ENCODE data around the gene CXorf58. TPM values are rescaled to one million over a fixed set of nuclear protein-coding genes. Genes with fewer than 3 reads are reported as not detected.
A peak's percentile ranks its signal among the peaks of the same experiment; 100 is the strongest.
"Not testable (repeated sequence)": the region's sequence is repeated elsewhere in the genome, so short reads cannot be mapped to it uniquely, and the experiment has no call there.

Gene CXorf58
- total and polyA plus RNA-seq, 2 of the 13 experiments (the other 11 are each of a cell fraction or from before 2014, with no cell fraction given), result not detected

GRCh38 chrX:23894993-23895392 is 12.8 kb upstream of the CXorf58 start:
- POLR2A ChIA-PET; H3K27ac ChIP-seq (ENCODE audit: extremely low read length, insufficient read depth, low read length); H3K79me2 ChIP-seq (ENCODE audit: insufficient read depth, low read length); DNase-seq (ENCODE audit: low spot score); BruUV-seq (replicated peaks); H3K4me2 ChIP-seq (ENCODE audit: low read depth, low read length); H3K27me3 ChIP-seq (ENCODE audit: control insufficient read depth in 1 of 2, insufficient read depth in 2 of 2, low read length in 2 of 2); H2AFZ ChIP-seq (ENCODE audit: low read length); FAIRE-seq; intact Hi-C loops (cut with micrococcal nuclease; ENCODE audit: unreplicated experiment); in situ Hi-C loops (cut with HindIII; ENCODE audit: extremely low pct_ligation_motif_present, low pct_unique_long_range_greater_than_20kb); H3K36me3 ChIP-seq (replicated peaks in 1 of 2; ENCODE audit: control insufficient read depth in 1 of 2, insufficient read depth in 2 of 2, low read length in 2 of 2); ATAC-seq; H4K20me1 ChIP-seq (ENCODE audit: insufficient read depth, low read length); H3K9me3 ChIP-seq (ENCODE audit: low read length); H3K4me3 ChIP-seq (replicated peaks in 1 of 3; ENCODE audit: insufficient read depth in 1 of 3, low read depth in 2 of 3, low read length in 3 of 3); H3K9ac ChIP-seq (ENCODE audit: insufficient read depth, low read depth, low read length); CTCF ChIA-PET (ENCODE audit: low intra/inter-chr PET ratio, low total read pairs): not testable (repeated sequence)
- 96% methylated on average over 4 of the region's 6 CpGs for WGBS (ENCODE audit: low lambda C conversion rate)
- peaks cover 38% of the 10 kb centered on the region for H3K4me1 ChIP-seq (ENCODE audit: insufficient read depth, low read length)

DNA sequence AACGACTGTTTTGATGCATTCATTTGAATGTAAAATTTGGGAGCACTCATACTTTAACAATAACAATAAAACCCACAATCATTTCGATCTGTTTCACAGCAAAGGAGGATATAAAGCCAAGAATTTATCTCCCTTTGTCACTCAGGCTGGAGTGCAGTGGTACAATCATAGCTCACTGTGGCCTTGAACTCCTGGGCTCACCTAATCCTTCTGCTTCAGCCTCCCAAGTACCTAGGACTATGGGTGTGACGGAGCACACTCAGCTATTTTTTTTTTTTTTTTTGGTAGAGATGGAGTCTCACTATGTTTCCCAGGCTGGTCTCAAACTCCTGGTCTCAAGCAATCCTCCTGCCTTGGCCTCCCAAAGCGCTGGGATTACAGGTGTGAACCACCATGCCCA is 11.3 kb upstream of the CXorf58 start:
- 56% methylated on average over 4 of the region's 4 CpGs for WGBS (ENCODE audit: low lambda C conversion rate)
- POLR2A ChIA-PET, result interaction anchor here (0.7 to 1.9 kb wide), 2 partner anchors 114 to 154 kb away, joined by 3 to 10 read pairs; partner anchors contain the start of genes ACOT9 and SAT1
- H3K9me3 ChIP-seq (ENCODE audit: low read length); H3K9ac ChIP-seq (ENCODE audit: insufficient read depth, low read depth, low read length); H2AFZ ChIP-seq (ENCODE audit: low read length); H3K4me3 ChIP-seq (replicated peaks in 1 of 3; ENCODE audit: insufficient read depth in 1 of 3, low read depth in 2 of 3, low read length in 3 of 3); in situ Hi-C loops (cut with HindIII; ENCODE audit: extremely low pct_ligation_motif_present, low pct_unique_long_range_greater_than_20kb); H3K27me3 ChIP-seq (ENCODE audit: control insufficient read depth in 1 of 2, insufficient read depth in 2 of 2, low read length in 2 of 2); H3K36me3 ChIP-seq (replicated peaks in 1 of 2; ENCODE audit: control insufficient read depth in 1 of 2, insufficient read depth in 2 of 2, low read length in 2 of 2); FAIRE-seq; H3K27ac ChIP-seq (ENCODE audit: extremely low read length, insufficient read depth, low read length); H4K20me1 ChIP-seq (ENCODE audit: insufficient read depth, low read length); BruUV-seq (replicated peaks); CTCF ChIA-PET (ENCODE audit: low intra/inter-chr PET ratio, low total read pairs); H3K4me2 ChIP-seq (ENCODE audit: low read depth, low read length); H3K79me2 ChIP-seq (ENCODE audit: insufficient read depth, low read length); intact Hi-C loops (cut with micrococcal nuclease; ENCODE audit: unreplicated experiment): not testable (repeated sequence)
- H3K4me1 ChIP-seq (ENCODE audit: insufficient read depth, low read length), result peaks cover 54% of the 10 kb centered on the region
- DNase-seq (ENCODE audit: low spot score), result peak; percentile 31
- 0 out of 2 replicates have a peak, but pooled peaks have one; percentile 14 for TF ChIP-seq GATAD2A (CRISPR knock-in tag; IDR thresholded peaks at IDR 0.05)
- TF ChIP-seq, protein P1, sequence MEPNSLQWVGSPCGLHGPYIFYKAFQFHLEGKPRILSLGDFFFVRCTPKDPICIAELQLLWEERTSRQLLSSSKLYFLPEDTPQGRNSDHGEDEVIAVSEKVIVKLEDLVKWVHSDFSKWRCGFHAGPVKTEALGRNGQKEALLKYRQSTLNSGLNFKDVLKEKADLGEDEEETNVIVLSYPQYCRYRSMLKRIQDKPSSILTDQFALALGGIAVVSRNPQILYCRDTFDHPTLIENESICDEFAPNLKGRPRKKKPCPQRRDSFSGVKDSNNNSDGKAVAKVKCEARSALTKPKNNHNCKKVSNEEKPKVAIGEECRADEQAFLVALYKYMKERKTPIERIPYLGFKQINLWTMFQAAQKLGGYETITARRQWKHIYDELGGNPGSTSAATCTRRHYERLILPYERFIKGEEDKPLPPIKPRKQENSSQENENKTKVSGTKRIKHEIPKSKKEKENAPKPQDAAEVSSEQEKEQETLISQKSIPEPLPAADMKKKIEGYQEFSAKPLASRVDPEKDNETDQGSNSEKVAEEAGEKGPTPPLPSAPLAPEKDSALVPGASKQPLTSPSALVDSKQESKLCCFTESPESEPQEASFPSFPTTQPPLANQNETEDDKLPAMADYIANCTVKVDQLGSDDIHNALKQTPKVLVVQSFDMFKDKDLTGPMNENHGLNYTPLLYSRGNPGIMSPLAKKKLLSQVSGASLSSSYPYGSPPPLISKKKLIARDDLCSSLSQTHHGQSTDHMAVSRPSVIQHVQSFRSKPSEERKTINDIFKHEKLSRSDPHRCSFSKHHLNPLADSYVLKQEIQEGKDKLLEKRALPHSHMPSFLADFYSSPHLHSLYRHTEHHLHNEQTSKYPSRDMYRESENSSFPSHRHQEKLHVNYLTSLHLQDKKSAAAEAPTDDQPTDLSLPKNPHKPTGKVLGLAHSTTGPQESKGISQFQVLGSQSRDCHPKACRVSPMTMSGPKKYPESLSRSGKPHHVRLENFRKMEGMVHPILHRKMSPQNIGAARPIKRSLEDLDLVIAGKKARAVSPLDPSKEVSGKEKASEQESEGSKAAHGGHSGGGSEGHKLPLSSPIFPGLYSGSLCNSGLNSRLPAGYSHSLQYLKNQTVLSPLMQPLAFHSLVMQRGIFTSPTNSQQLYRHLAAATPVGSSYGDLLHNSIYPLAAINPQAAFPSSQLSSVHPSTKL (CRISPR knock-in tag; IDR thresholded peaks at IDR 0.05), result peak; percentile 32; the same call in 1 of the 2 replicates
- TF ChIP-seq ZNF770 (CRISPR knock-in tag; IDR thresholded peaks at IDR 0.05), result peak; percentile 73
- TF ChIP-seq RARA (CRISPR knock-in tag; IDR thresholded peaks at IDR 0.05), result peak; percentile 58
- TF ChIP-seq HNF4A (CRISPR knock-in tag; IDR thresholded peaks at IDR 0.05), result peak; percentile 32
- 0 out of 2 replicates have a peak, but pooled peaks have one; percentile 28 for TF ChIP-seq ZNF362 (CRISPR knock-in tag; IDR thresholded peaks at IDR 0.05; ENCODE audit: borderline replicate concordance)
- ATAC-seq, result peak; percentile 48; the same call in 1 of the 3 replicates
